GM19372 (cell line): ENCODE data around the gene LRPAP1.
A peak's percentile ranks its signal among the peaks of the same experiment; 100 is the strongest.

Experiments
- ATAC-seq: cut with Tn5 transposase; IDR thresholded peaks from one replicate; pipeline ENCODE4 v1.9.1; 2021; ENCODE audit warnings: mild to moderate bottlenecking, low read depth, moderate library complexity; ENCODE audit not compliant: unreplicated experiment

The LRPAP1 gene

DNA sequence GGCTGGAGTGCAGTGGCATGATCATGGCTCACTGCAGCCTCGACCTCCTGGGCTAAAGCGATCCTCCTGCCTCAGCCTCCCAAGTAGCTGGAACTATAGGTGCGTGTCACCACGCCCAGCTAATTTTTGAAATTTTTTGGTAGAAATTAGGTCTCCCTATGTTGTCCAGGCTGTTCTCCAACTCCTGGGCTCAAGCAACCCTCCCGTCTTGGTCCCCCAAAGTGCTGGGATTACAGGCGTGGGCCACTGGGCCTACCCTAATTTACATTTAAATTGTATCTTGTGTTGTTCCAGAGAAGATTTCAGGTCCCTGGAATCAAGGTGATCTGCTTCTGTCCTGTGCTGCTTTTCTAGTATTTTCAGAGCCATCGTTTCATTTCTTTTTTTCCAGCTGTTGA, 1.2 kb upstream of the LRPAP1 start:
- ATAC-seq, result no peak

- ATAC-seq, result peak; percentile 31
These were observed 665 bp upstream of the LRPAP1 start for GRCh38 chr4:3532751-3533422.

DNA sequence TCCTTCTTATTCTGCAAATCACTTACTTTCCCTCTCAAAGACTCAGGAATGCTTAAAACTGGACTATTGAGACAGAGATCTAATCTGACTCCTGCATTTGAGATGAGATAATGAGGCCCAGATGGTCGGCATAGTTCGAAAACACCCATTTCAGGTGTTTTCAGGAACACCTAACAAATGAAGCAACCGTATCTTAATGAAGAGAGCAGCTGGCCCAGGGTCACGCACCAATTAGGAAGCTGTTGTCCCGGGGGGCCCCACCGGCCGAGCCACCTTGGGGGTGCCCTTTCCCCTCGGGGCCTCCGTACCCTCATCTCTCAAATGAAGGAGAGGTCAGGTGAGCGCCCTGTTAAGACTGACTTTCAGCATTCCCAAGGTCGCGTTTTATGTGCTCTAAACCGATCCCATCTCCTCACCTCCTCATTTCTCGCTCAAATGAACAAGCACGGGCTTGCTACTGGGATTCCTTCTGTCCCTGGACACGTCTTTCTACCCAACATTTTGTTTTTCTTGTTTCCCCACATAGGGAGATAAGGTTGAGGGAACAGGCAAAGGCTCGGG, 824 bp downstream of the LRPAP1 start:
- no peak for ATAC-seq

DNA sequence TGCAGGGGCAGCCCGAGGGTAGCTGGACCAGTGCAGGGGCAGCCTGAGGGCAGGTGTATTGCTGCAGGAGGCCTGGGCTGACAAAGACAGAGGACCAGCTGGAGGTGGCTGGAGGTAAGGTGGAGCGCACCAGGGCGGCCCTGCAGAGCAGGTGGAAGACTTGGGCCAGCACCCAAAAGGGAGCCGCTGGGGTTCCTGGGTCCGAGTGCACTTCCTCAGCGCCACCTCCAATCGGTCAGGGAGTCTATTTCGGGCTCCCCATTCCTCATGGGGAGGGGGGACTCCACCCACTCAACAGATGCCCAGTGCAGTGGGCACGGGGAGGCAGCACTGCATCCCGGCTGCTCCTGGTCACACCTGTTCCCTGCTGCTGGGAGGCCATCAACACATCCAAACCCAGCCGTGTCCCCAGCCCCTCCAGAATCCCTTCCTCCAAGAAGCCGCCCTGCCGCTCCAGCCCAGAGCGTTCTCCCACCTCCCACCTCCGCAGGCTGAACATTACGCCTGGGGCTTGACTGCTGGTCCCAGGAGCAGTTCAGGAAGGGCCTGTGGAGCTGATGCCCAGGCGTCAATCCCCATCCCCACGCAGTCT, 1.5 kb downstream of the LRPAP1 start:
- ATAC-seq, result no peak

- no peak for ATAC-seq
These were observed 2.2 kb downstream of the LRPAP1 start for GRCh38 chr4:3530051-3530450.

GRCh38 chr4:3529363-3529762, 2.9 kb downstream of the LRPAP1 start:
- ATAC-seq, result no peak

GRCh38 chr4:3527914-3528876, 4.0 kb downstream of the LRPAP1 start:
- no peak for ATAC-seq

GRCh38 chr4:3527101-3527913, 4.9 kb downstream of the LRPAP1 start:
- no peak for ATAC-seq

DNA sequence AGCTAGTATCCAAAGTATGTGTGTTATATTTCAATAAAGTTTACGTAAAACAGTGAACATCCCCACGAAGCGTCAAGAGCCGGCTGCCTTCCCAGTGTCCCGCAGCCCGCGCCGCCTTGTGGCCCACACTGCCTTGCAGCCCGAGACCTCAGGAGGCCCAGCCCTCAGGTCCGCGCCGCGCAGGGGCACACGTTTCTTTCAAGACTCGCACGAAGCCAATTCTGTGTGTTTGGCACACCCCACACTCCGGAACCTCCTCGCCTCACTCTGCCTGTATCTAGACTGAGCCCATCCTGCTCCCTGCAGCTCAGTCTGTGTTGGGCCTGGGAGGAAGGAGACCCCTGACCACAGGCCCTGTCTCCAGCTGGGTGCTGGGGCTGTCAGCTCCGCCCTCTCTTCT, 5.8 kb downstream of the LRPAP1 start:
- no peak for ATAC-seq

DNA sequence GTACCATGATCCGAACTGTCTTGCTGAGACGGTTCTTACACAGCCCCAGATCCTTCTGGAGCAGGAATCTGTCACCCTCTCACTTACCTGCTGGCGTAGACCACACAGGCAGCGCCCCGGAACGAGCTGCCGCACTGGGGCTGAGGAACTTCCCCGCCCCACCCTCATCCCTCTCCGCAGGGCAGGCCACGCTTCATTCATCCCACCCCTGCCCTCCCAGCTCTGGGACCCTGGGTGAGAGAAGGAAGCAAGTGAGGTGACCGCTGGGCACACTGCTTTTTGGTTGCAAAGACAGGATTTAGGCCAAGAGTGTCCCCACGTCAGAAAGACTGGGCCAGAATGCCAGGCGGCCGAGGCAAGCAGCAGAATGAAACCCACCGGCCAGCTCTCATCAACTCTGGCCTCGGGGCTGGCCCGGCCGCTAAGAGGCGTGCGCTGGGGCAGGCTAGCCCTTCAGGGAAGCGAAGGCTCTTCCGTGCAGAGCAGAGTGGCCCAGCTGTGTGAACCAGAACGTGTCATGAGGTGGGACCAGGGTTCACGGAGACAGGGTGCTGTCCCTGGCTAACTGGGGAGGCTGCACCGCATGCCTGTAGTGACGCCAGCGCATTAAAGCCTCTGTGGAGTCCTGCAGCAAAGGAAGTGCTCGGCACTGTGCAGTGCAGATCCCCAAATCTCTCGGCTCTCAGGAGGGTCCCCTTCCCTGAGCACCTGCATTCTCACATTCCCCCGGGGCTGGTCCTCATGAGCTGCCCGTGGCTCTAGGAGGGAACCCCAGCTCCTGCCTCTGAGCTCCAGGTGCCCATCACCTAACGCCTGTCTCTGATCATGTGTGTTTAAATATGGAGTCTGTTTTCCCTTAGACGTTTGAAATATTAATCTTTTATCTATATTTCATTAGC, 6.4 kb downstream of the LRPAP1 start:
- no peak for ATAC-seq

DNA sequence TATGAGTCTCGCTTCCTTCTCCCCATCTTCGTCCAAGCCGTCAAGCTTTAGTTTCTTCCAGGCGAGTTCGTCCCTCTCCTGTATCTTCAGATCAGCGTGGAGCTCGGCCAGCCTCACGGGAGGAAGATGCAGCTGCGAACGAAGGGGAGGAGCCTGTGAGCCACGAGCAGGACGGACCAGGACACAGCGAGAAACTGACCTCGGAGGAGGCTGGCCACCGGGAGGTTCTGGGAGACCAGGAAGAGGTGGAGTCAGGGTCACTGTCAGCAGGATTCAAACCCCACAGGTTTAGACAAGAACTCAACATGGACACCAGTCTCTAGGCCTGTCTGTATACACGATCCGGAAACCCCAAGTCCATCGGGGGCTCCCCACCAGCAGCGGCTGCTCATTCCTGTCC, 7.3 kb downstream of the LRPAP1 start:
- no peak for ATAC-seq

- no peak for ATAC-seq
These were observed 7.9 kb downstream of the LRPAP1 start for GRCh38 chr4:3524349-3524748.

- ATAC-seq, result no peak
These were observed 8.5 kb downstream of the LRPAP1 start for GRCh38 chr4:3523628-3524221.

GRCh38 chr4:3523146-3523627, 9.0 kb downstream of the LRPAP1 start:
- no peak for ATAC-seq

GRCh38 chr4:3522651-3523050, 9.6 kb downstream of the LRPAP1 start:
- no peak for ATAC-seq

DNA sequence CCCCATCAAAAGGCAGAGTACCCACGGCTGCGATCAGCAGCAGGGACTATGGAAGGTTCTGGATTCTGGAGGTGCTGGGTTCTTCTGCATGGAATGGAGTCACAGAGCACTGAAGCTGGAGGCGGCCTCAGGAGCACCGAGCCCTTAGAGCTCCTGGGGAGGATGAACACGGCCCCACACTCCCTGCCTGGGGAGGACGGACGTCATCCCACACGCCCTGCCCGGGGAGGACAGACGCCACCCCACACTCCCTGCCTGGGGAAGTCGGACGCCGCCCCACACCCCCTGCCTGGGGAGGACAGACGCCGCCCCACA, 9.9 kb downstream of the LRPAP1 start:
- no peak for ATAC-seq

- no peak for ATAC-seq
These were observed 10.4 kb downstream of the LRPAP1 start for GRCh38 chr4:3521621-3522325.
